ENCODE data around the gene HP1BP3.
A peak's percentile ranks its signal among the peaks of the same experiment; 100 is the strongest.
"Not testable (repeated sequence)": the region's sequence is repeated elsewhere in the genome, so short reads cannot be mapped to it uniquely, and the experiment has no call there.

HP1BP3 gene, protein sequence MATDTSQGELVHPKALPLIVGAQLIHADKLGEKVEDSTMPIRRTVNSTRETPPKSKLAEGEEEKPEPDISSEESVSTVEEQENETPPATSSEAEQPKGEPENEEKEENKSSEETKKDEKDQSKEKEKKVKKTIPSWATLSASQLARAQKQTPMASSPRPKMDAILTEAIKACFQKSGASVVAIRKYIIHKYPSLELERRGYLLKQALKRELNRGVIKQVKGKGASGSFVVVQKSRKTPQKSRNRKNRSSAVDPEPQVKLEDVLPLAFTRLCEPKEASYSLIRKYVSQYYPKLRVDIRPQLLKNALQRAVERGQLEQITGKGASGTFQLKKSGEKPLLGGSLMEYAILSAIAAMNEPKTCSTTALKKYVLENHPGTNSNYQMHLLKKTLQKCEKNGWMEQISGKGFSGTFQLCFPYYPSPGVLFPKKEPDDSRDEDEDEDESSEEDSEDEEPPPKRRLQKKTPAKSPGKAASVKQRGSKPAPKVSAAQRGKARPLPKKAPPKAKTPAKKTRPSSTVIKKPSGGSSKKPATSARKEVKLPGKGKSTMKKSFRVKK

DNA sequence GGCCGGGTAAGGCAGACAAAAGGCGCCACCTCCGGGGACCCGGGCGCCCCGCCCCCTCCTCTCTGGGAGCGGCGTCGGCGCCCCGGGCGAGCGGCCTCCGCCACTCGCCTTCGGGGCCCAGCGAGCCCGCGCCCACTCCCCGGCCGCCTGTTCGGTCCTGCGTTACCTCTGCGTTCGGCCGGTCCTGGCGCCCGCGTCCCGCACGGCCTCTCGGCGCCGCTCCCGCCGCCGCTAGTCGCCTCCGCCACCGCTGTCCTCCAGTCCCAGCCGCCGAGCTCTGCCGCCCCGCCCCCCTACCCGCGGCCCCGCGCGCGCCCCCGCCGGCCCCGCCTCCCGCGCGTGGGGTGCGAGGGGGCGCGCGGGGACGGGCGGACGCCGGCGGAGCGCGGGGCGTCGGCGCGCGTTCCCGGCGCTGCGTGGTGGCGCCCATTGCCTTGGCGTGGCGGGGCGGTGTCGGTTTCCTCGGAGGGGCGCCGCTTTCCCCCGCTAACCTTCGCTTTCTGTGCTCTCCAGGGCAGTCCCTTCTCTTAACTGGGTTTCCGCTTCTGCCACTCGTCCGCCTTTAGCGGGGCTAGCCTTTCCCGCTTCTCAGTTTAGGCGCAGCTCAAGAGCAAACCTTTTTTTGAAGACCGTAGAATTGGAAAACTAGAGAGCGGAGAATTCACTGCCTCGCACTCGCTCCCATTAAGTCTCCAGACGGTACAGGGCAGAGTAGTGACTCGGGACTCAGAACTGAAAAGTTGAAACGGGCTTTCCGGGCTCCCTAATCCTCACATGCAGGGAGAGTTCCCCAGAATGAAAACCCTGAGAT is at the start of gene HP1BP3:
TSS of gene HP1BP3 (minus strand) at position 279 of the 811 bp plus-strand sequence. CDS start 6,867 bp downstream, outside the sequence.
- peak; percentile 82 for DNase-seq (ENCODE audit: low read depth)

DNA sequence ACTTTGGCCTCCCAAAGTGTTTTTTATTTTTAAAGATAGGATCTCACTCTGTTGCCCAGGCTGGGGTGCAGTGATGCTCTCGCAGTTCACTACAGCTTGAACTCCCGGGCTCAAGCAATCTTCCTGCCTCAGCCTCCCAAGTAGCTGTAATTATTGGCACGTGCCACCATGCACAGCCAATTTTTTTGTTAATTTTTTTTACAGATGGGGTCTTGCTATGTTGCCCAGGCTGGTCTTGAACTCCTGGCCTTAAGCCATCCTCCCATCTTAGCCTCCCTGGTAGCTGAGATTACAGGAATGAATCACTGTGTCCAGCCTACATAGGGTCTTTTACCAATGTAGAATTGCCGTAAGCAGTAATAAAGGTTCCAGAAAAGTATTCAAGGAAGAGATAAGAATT is 49.1 kb upstream of the HP1BP3 start:
- DNase-seq (ENCODE audit: low read depth): no peak

DNA sequence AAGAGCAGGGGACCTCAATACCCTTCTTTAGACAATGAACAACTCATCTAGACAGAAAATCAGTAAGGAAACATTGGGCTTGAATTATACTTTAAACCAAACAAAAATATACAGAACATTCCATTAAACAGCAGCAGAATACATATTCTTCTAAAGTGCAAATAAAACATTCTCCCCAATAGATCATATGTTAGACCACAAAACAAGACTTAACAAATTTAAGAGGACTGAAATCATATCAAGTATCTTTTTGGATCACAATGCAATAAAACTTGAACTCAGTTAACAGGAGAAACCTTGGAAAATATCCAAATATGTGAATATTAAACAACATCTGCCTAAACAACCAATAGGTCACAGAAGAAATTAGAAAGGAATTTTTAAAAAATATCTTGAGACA is 47.7 kb upstream of the HP1BP3 start:
- no peak for DNase-seq (ENCODE audit: low read depth)

DNA sequence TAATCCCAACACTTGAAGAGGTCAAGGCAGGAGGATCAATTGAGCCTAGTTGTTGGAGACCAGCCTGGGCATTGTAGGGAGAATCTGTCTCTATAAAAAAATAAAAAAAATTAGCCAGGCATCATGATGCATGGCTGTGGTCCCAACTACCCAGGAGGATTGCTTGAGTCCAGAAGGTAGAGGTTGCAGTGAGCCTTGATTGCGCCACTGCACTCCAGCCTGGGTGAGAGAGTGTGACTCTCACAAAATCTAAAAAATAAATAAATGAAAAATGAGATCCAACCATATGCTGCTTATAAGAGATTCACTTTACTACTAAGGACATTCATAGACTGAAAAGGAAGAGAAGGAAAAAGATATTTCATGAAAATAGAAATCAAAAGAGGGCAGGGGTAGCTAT is 47.1 kb upstream of the HP1BP3 start:
- DNase-seq (ENCODE audit: low read depth): no peak

DNA sequence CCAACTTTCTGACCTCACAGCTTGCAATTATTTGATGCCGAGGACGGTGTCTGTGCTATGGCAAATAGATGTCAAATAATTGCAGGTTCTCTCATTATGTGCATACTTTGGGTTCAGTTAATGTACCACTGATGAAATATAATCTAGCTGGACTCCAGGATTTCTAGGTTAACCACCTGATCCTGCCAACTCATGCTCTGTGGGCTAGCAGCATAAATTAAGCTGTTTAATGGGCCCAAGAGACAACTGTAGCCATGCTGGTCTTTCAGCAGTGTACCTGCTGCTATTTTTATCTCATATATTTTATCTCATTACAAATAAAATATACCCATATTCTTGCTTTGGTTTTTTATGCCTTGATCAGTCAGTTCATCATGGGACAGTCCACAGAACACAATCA is 43.3 kb upstream of the HP1BP3 start:
- no peak for DNase-seq (ENCODE audit: low read depth)

DNA sequence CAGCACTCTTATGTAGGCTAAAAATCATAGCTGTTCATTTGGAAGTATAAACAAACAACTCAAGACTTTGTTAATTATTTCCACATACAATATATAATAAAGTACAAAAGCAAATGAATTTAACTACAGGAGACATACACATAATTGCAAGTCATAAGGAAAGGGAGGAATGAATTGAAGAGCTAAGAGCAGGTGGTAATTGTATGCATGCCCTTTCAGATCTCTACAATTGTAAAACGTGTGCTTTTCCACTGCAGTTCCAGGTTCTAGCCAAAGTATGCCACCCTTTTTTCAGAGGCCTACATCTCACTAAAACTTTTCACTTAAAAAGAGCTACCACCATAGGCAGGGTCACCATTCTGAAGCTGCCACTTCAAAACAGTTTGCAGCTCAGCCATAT is 42.8 kb upstream of the HP1BP3 start:
- no peak for DNase-seq (ENCODE audit: low read depth)

DNA sequence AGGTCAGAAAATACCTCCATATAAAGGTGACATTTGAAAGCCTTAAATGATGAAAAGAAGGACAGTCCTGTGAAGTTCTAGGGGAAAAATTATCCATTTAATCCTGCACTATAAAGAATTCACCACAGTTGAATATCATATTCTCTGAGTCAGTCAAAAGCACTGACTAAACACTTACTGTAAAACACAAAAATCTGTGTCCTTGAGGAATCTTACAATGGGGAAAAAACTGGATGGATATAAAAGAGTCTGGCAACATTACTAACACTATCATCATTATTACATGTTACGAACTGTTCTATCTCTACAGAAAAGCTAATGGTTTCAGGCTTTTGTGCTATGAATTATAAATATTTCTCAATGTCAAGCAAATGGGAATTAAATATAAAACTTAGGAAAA is 42.4 kb upstream of the HP1BP3 start:
- no peak for DNase-seq (ENCODE audit: low read depth)

DNA sequence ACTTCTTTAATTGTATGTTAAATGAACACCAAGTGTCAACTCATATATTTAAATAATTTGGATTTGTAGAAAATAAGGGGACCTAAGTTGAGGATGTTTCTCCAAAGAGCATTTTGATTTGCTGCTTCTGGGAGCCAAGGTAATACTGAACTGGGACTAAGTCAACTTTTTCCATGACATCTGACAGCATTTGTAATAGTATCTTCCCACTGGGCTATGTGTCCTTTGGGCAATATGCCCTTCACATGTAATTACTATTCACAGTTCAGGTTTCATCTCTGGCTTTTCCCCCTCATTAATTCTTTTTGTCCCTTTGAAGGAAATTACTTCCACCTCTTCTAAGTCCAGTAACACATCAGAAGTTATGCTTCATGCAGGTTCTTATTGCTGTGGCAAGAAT is 36.7 kb upstream of the HP1BP3 start:
- no peak for DNase-seq (ENCODE audit: low read depth)

DNA sequence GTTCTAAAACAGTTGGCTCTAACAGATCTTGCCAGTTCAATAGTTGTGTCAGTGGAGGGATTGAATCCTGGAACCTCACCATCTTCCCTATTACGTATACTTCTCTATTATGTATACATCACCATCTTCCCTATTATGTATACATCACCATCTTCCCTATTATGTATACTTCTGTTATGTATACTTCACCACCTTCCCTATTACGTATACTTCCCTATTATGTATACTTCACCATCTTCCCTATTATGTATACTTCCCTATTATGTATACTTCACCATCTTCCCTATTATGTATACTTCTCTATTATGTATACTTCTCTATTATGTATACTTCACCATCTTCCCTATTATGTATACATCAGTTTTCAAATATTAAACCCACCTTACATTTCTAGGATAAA is 34.4 kb upstream of the HP1BP3 start:
- DNase-seq (ENCODE audit: low read depth): no peak

DNA sequence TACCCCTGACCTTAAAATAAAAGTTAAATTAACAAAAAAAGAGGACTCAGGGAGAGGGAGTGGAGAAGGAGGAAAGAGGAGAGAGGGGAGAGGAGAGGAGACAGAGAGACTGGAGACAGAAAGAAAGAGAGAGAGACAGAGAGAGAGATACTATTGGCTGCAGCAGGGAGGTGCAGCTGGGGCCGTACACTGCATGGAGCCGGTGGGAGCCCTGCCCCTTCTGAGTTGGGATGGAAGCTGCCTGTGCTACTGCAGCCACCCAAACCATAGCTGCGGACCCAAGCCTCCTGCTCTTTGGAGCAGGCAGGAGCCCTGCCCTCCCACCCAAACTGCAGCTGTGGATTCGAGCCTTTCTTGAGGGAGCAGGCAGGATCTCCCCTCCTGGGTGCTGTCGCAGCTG is 32.7 kb upstream of the HP1BP3 start:
- no peak for DNase-seq (ENCODE audit: low read depth)

DNA sequence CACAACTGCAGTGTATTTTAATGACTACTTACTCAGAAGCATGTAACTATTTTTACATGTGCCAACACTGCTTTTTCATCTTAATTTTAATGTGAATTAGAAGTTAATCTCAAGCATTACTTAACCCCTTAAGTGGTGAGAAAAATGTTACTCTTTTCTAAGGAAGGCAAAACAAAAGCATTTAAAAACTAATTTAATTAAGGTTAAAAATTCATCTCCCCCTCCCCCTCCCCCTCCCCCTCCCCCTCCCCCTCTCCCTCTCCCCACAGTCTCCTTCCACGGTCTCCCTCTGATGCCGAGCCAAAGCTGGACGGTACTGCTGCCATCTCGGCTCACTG is 27.4 kb upstream of the HP1BP3 start:
- DNase-seq (ENCODE audit: low read depth): no peak

DNA sequence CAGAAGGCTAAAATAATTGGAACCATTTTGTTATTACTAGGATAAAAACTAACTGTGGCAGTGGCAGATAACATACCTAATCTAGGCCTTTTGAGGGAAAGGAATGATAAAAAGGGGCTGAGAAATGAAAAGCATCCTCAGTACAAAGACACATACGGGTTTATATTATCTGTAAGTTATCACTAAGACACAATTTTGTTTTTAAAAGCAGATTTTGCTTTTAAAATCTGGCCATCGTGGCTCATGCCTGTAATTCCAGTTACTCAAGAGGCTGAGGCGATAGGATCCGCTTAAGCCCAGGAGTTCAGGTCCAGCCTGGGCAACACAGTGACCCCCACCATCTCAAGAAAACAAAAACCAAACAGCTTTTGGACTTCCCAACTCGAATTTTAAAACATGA is 24.8 kb upstream of the HP1BP3 start:
- DNase-seq (ENCODE audit: low read depth): no peak

DNA sequence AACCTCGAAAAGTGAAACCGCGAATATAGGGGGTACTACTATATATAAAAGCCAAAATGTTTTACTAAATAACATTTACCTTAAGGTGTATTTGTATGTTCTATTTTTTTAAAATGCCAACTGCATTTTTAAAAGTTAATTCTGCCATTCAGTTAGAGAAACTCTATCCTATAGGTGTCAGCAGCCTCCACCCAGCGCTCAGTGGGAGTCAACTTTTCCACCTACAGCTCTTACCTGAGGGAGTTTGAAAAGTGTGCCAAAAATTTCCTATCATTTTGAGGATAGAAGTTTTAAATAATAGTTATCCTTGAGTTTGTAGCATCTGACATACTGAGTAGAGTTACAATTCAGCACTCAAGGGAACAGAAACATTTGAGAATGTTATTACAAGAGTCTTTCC is 6.1 kb upstream of the HP1BP3 start:
- DNase-seq (ENCODE audit: low read depth): no peak

DNA sequence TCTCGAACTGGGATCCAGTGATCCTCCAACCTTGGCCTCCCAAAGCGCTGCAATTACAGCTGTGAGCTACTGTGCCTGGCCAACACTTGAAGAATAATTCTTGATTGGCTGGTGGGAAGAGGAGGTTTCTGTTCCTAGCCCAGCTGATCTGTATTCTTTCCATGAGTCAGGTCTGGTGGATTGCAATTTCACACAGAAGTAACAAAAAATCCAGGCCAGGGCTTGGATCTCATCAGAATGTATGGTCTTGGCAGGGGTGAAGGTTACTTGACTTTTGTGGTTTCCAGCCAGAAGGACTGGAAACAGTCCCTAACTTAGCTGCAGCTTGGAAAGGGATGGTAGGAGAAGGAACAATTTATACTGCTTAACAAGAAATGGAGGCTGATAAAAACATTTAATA is 5.1 kb upstream of the HP1BP3 start:
- no peak for DNase-seq (ENCODE audit: low read depth)

DNA sequence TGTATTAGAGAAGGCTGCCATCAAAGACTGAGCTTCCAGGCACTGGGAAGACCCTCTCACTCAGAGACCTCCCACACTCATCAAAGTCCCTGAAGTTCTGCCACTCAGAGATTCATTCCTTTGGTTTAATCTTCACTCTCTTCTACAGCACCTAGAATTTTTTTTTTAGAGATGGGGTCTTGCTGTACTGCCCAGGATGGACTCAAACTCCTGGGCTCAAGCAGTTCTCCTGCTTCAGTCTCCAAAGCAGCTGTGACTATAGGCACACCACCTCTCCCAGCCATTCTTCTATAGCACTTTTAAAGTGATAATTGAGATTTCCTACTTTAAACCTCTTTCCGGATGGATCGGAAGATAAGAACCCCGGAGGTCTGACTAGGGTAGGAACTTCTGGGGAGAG is 3.7 kb upstream of the HP1BP3 start:
- no peak for DNase-seq (ENCODE audit: low read depth)

DNA sequence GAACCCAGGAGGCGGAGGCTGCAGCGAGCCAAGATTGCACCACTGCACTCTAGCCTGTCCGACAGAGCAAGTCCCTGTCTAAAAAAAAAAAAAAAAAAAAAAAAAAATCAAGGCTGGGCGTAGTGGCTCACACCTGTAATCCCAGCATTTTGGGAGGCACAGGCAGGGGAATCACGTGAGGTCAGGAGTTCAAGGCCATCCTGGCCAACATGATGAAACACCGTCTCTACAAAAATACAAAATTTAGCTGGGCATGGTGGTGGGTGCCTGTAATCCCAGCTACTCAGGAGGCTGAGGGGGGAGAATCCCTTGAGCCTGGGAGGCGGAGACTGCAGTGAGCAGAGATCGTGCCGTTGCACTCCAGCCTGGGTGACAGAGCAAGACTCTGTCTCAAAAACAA is 2.5 kb upstream of the HP1BP3 start:
- not testable (repeated sequence) for DNase-seq (ENCODE audit: low read depth)

DNA sequence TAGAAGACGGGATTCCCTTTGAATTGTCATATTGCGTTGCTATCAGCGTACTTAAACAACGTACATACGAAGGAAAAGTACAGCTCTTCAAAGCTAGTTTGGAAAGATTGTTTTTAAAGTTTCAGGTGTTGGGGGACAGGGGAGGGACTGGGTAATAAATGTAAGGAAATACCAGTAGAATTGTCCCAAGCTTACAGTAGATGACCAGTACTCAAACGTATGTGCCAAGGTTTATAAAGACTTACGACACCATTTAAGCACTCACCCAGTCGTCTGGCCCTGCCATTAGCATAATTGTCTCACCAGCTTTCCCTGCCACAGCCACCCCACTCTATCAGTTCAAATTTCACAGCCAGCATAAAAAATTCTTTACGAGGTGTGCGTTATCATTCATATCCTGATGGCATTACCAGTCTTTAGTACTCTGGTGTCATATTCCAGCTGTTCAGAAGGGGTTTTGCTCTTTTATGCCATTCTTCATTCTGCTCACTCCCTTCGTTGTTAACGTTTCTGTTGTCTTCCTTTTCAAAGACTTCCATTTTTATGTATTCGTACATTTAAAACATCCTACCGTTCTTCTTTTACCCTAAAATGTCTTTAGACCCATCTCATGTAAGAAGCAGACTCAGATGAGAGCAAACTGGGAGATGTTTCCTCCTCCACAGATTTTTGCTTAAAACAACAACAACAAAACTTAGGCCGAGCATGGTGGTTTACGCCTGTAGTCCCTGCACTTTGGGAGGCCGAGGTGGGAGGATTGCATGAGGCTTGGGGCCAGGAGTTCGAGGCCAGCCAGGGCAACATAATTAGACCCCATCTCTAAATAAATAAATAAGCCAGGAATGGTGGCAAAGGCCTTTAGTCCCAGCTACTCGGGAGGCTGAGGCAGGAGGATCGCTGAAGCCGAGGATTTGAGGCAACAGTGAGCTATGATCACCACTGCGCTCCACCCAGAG is 1.0 kb upstream of the HP1BP3 start:
- DNase-seq (ENCODE audit: low read depth): no peak

DNA sequence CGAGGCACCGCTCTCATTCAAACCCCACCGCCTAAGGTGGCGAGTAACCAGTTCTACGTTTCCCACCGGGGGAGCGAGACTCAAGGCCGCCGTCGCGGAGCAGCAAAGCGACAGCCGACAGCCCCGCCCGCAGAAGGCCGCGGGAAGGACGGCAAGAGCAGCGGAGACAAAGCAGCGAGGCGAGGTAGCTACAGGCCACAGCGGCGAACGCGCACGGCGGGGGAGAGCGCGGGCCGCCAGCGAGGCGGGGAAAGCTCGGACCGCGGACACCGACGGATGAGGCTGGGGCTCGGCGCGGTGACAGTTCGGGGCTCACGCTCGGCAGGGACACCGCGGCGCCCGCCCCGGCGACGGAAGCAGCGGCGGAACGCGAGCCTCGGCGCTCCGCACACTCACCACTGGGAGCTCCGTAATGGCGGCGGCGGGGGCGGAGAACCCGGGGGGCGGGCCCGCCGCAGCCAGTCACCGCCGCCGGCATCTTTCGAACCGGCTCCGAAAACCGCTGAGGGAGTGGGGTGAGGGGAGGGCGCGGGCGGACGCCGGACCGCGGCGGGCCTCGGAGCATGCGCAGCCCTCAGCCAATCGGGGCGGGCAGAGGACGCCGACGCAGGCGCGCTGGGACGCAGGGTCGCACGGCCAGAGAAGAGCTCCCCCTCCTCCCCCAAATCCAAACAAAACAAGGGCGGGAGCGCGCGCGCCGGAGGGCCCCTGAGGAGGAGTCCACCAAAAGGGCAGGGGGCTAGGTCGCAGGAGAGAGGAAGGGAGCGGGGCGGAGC is 666 bp downstream of the HP1BP3 start:
- DNase-seq (ENCODE audit: low read depth): peak; percentile 93

DNA sequence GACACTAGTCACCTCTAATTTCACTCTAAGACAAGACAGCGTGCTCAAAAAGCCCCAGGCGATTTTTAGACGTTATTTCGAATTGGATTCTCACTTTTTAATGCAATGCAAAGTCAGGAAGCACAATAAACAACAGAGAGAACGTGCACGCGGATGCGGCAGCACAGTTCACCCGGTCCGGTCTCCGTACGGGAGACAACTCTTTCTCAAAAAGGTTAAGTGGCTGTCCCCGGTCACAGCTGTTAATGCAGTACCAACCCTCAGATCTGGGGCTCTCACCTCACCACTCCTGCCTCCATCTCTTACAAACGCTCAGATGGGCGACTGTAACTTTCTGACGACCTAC is 1.2 kb downstream of the HP1BP3 start:
- no peak for DNase-seq (ENCODE audit: low read depth)

DNA sequence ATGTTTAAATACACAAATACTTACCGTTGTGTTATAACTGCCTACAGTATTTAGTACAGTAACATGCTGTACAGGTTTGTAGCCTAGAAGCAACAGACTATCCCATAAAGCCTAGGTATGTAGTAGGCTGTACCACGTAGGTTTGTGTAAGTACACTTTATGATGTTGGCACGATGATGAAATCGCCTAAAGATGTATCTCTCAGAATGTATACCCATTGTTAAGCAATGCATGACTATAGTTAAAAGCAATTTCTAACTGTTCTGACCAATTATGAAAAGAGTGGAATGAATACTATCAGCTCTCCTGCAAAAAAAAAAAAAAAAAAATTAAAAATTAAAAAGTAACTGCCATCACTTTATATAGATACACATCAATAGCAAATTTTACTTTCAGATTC is 11.4 kb downstream of the HP1BP3 start:
- DNase-seq (ENCODE audit: low read depth): no peak

DNA sequence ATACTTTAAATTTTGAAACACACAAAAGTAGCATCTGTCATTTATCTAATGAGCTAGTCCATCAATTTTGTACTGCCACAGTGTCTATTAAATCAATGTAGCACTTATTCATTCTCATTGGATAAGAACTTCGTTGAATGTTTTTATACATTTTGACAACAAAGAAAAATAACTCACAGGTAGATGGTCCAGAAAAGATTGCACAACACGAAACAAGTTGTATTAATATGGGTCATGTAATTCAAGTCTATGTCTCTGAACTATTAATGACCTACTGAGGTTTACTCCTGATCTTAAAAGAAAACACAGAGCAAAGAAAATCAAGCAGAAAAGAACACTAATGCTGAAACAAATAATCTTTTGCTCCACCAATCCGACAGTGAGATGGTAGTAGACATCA is 15.3 kb downstream of the HP1BP3 start:
- DNase-seq (ENCODE audit: low read depth): no peak
